ENCODE data around the gene TOR1AIP1. TPM values are rescaled to one million over a fixed set of nuclear protein-coding genes. Genes with fewer than 3 reads are reported as not detected.

The TOR1AIP1 gene
- total RNA-seq, 1 experiment from 2014 or later, result 21.3 TPM

GRCh38 chr1:179939941-179940340, 57.9 kb downstream of the TOR1AIP1 start:
- ChIA-PET CTCF (no interaction called here), POLR2A (ENCODE audit: unreplicated experiment) (no interaction called here)
- no peak for ATAC-seq
- peaks cover 18% of the 10 kb centered on the region for H3K4me1 ChIP-seq (ENCODE audit: insufficient read depth, low read length)
- no peak for DNase-seq
- H3K27me3 ChIP-seq (ENCODE audit: low read length), result no peaks in the 10 kb centered on the region
- TF ChIP-seq EZH2 (IDR thresholded peaks at IDR 0.05; ENCODE audit: low read length, unreplicated experiment), result no peak
- TF ChIP-seq CTCF (conservative IDR thresholded peaks at IDR 0.05; ENCODE audit: low read depth, low read length), result no peak
- H3K79me2 ChIP-seq (ENCODE audit: low read length), result no peaks in the 10 kb centered on the region
- H3K36me3 ChIP-seq (ENCODE audit: low read depth, low read length), result no peaks in the 10 kb centered on the region
- intact Hi-C loops (cut with micrococcal nuclease), result loop anchor here (5.0 kb wide), 1 partner anchor 58 kb away; the partner anchor contains the start of gene TOR1AIP1
- H3K4me3 ChIP-seq (ENCODE audit: low read length), result no peak overlapping the region
- H3K9me3 ChIP-seq (ENCODE audit: low read length), result no peaks in the 10 kb centered on the region
- no peaks in the 10 kb centered on the region for H4K20me1 ChIP-seq (ENCODE audit: low read length)
- H2AFZ ChIP-seq (ENCODE audit: low read length), result no peak overlapping the region
- no peaks in the 10 kb centered on the region for H3K9me2 ChIP-seq (replicated peaks; ENCODE audit: low read length)
- H3K9ac ChIP-seq (ENCODE audit: low read length), result no peak overlapping the region
- no peaks in the 10 kb centered on the region for H3F3A ChIP-seq (ENCODE audit: low read length, unreplicated experiment)
- BruUV-seq (replicated peaks), result no TSS peak
- no peak overlapping the region for H3K27ac ChIP-seq (ENCODE audit: low read length)
- H3K4me2 ChIP-seq (ENCODE audit: low read length), result no peak overlapping the region

- ChIA-PET POLR2A (ENCODE audit: unreplicated experiment) (no interaction called here), CTCF (no interaction called here)
- no peak overlapping the region for H3K4me2 ChIP-seq (ENCODE audit: low read length)
- no TSS peak for BruUV-seq (replicated peaks)
- no peaks in the 10 kb centered on the region for H3K27me3 ChIP-seq (ENCODE audit: low read length)
- H3F3A ChIP-seq (ENCODE audit: low read length, unreplicated experiment), result no peaks in the 10 kb centered on the region
- TF ChIP-seq EZH2 (IDR thresholded peaks at IDR 0.05; ENCODE audit: low read length, unreplicated experiment) (no peak), CTCF (conservative IDR thresholded peaks at IDR 0.05; ENCODE audit: low read depth, low read length) (no peak), EZH2phosphoT487 (IDR thresholded peaks at IDR 0.05; ENCODE audit: borderline replicate concordance, low read length) (no peak)
- H3K4me3 ChIP-seq (ENCODE audit: low read length), result no peak overlapping the region
- no peak overlapping the region for H3K27ac ChIP-seq (ENCODE audit: low read length)
- no peak for DNase-seq
- no peaks in the 10 kb centered on the region for H4K20me1 ChIP-seq (ENCODE audit: low read length)
- no peaks in the 10 kb centered on the region for H3K36me3 ChIP-seq (ENCODE audit: low read depth, low read length)
- H3K79me2 ChIP-seq (ENCODE audit: low read length), result no peaks in the 10 kb centered on the region
- no peak for ATAC-seq
- peaks cover 18% of the 10 kb centered on the region for H3K4me1 ChIP-seq (ENCODE audit: insufficient read depth, low read length)
- H3K9ac ChIP-seq (ENCODE audit: low read length), result no peak overlapping the region
- H3K9me2 ChIP-seq (replicated peaks; ENCODE audit: low read length), result no peaks in the 10 kb centered on the region
- H3K9me3 ChIP-seq (ENCODE audit: low read length), result no peaks in the 10 kb centered on the region
- intact Hi-C loops (cut with micrococcal nuclease), result no loop called here
- no peak overlapping the region for H2AFZ ChIP-seq (ENCODE audit: low read length)
Observed at GRCh38 chr1:179941454-179941853, 59.4 kb downstream of the TOR1AIP1 start.

- DNase-seq (no peak), ATAC-seq (no peak)
- intact Hi-C loops (cut with micrococcal nuclease), result loop anchor here (5.0 kb wide), 2 partner anchors 83 to 207 kb away; no protein-coding TSS in a partner anchor
- Histone ChIP-seq H3K27ac (ENCODE audit: low read length) (no peak overlapping the region), H3K36me3 (ENCODE audit: low read depth, low read length) (no peaks in the 10 kb centered on the region), H3K9ac (ENCODE audit: low read length) (no peak overlapping the region), H3K9me2 (replicated peaks; ENCODE audit: low read length) (no peaks in the 10 kb centered on the region), H3K4me3 (ENCODE audit: low read length) (no peak overlapping the region), H2AFZ (ENCODE audit: low read length) (no peak overlapping the region), H3K9me3 (ENCODE audit: low read length) (no peaks in the 10 kb centered on the region), H3F3A (ENCODE audit: low read length, unreplicated experiment) (no peaks in the 10 kb centered on the region), H3K4me1 (ENCODE audit: insufficient read depth, low read length) (peaks cover 5% of the 10 kb centered on the region; the same call in 1 of the 2 replicates), H4K20me1 (ENCODE audit: low read length) (0 out of 2 replicates have a peak, but pooled peaks cover 4% of the 10 kb centered on the region), H3K27me3 (ENCODE audit: low read length) (no peaks in the 10 kb centered on the region), H3K79me2 (ENCODE audit: low read length) (peaks cover 10% of the 10 kb centered on the region), H3K4me2 (ENCODE audit: low read length) (no peak overlapping the region)
- BruUV-seq (replicated peaks), result no TSS peak
- ChIA-PET CTCF (no interaction called here), POLR2A (ENCODE audit: unreplicated experiment) (no interaction called here)
- TF ChIP-seq EZH2 (IDR thresholded peaks at IDR 0.05; ENCODE audit: low read length, unreplicated experiment) (no peak), CTCF (conservative IDR thresholded peaks at IDR 0.05; ENCODE audit: low read depth, low read length) (no peak), EZH2phosphoT487 (IDR thresholded peaks at IDR 0.05; ENCODE audit: borderline replicate concordance, low read length) (no peak)
Observed at GRCh38 chr1:179950651-179951050, 68.6 kb downstream of the TOR1AIP1 start.
